HG03066 (cell line): ENCODE data around the gene NHLH2.

Experiments
- ATAC-seq: cut with Tn5 transposase; IDR thresholded peaks from one replicate; pipeline ENCODE4 v1.9.1; 2021; ENCODE audit warnings: low read depth; ENCODE audit not compliant: unreplicated experiment

Gene NHLH2

DNA sequence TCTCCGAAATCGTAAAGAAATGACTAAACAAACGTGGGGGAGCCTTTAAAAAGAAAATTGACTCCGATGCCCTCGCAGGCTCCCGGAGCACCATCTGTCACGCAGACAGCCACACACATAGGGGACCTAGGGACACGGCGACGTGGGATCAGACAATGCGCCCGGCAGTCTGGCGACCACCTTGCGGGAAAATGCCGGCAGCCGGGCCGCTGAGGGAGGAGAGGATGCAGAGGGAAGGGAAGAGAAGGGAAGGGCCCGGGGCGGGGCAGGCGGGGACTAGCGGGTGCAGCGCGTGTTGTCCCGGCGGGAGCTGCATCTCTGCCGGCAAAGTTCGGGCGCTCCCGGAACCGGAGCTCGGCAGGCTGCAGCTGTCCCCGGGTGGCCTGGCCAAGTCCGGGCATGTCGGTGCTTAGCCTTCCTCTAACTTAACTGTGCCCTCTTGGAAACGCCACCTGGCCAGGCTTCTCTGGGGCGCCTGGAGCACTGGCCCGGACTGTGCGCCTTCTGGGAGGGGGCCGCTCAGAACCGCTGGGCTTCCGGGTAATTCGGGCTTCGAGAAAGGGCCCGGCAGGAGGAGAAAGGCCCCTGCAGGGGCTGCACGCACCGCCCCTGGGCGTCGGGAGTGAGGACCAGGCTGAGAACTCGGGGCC, 1.8 kb downstream of the NHLH2 start:
- ATAC-seq: no peak

DNA sequence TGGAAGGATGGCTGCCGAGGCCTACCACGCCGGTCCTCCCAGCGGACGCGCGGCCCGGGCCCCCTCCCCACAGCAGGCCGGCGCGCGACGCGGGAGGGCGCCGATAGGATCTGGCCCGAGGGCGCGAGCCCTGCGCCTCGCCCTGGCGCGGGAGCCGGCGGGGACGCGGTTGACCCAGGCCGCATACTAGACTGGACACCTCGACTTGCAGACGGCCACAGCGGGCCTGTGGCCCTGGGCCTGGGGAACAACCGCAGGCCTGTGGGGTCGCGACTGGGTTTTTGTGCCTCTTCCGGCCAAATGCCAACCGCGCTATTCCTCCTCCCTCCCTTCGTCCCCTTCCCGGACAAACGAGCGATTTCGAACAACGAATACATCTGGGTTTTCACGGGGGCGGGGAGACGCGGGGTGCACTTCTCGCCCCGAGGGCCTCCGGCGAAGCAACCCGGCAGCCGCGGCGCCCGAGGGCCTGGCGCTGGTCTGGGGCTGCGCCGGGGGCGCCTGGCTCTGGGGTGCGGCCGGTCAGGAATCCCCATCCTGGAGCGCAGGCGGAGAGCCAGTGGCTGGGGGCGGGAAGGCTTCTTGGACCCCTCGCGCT, 2.4 kb downstream of the NHLH2 start:
- no peak for ATAC-seq

DNA sequence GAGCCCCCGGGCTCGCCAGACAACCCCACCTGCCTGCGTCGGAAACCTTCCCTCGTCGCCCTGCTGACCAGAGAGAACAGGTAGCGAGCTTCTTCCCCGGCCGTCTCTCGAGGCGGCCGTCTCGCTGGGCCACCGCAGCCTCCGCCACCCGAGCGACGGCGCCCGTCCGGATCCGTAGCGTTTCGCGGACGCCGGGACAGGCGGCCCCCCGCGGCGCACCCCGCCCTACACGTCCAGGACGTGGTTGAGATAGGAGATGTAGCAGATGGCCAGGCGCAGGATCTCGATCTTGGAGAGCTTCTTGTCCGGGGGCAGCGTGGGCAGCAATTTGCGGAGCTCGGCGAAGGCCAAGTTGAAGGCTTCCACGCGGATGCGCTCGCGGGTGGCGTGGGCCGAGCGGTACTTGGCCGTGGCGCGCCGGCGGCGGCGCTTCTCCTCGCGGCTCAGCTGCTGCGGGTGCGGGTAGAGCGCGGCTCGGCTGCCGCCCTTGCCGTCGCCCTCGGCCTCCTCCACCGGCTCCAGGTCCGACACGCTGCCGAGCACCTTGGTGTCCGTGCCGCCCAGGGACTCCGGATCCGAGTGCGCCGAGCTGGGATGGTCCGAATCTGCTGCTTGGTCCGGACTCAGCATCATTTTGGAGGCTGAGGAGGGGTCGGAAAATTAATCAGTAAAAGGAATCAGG, 3.0 kb downstream of the NHLH2 start:
- ATAC-seq: no peak

DNA sequence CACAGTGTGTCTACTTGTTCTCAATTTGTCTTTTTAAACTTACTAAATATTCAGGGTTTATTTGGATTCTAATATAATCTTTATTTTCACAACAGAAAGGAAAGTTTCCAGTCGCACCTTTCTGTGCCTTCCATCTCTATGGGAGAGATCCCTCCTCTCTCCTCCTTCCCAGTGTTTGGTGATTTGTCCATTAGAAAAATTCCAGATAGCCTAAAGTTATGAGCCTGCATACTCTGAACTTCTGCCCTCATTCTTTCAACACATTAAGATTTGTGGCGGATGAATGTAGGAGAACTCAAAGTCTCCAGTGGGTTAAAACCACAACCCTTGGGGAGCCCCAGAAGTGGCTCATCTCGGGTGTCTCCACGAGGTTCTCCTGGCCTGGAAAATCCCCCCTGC, 3.6 kb downstream of the NHLH2 start:
- ATAC-seq: no peak

DNA sequence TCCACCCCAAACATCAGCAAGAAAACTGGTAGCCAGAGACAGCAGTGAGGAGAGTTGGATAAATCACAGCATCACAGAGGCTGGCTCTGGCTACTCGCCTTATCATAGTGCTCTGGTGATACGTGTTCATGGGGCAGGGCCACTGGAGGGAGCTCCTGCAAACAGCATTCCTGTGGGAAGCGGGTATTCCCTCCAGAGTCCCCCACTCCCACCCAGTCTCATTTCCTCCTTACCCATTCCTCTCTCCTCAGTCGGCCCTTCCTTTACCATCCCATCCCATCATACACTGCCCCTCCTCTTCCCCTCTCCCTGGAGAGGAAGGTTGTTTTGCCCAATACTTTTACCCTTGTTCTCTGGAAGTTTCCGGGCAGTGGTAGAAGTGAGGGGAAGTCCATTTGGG, 7.1 kb downstream of the NHLH2 start:
- no peak for ATAC-seq

DNA sequence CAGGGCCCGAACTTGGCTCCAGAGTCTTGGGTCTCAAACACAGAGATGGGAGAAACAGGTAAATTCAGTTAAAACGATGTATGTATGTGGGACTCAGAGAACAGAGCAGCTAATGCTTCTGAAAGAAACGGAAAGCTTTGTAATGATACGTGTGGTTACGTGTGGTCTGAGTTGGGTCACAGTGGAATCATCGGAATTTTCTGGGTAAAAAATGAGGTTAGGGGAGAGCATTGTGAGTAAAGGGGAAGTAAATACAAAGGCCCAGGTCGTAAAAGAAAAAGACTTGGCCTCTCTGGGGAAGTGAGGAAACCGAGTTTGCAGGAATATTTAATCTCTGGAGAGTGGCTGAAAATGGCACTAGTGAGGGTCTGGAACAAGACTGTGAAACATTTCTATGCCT, 8.3 kb downstream of the NHLH2 start:
- ATAC-seq: no peak

DNA sequence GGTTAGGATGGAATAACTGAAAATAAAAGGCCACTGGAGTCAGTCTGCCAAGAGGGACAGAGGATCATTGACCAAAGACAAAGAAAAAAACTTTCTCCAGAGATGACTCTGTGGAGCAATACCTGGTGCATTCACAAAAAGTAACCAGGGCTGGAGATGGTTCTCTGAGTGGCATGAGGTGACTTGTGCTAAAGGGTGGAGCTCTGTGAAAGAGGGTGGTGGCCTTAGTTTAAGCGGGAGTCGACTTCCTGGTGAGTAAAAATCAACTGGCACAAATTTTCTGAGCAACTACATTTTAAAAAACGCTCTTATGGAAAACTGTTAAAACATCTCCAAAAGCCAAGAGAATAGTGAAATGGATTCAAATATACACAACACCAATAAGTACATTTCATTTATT, 10.0 kb downstream of the NHLH2 start:
- ATAC-seq: no peak

DNA sequence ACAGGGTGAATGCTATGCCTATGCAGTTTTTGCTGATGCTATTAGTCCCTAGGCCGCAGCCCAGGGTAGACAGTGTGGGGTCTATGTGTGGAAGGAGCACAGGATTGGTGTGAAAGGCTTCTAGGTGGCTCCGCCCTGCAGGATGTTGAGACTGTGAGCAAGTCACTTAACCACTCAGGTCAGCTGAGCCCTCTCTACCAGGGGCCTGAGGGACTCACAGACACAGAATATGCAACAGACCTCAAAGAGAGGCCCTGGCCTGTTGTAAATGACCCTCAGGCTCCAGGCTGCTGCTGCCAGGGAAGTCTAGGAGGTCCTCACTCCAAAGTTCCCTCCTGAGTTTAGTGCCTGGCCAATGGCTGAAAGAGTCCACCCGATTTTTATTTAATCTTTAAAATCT, 11.0 kb downstream of the NHLH2 start:
- ATAC-seq: no peak

DNA sequence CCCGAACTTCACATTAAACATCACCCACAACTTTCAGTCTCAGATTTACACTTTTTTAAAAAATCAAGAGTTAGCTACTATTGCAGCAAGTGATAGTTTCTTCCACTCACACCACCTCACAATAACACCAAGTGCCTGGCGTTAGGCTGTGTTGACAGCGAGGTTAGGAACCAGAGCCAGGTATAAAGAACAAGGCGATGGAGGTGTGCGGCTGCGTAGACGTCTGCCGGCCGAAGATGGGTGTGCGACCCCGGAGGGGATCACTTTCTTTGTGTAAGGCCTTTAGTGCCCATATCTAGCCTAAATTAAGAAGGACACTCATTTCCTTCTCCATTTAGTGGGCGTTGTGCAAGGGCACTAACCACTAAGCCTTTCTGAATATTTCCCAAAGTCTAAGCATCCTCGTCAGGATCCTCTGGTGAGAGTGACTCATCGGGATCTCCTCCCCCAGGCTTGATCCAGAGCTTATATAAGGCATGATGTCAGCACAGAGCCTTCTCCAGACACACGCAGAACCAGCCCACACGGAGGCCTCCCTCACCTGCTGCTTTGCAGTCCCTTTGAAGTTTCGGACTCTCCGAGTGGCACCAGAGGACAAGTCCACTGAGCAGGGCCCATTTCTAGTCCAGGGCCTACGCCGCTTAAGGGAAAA, 11.8 kb downstream of the NHLH2 start:
- ATAC-seq: no peak

DNA sequence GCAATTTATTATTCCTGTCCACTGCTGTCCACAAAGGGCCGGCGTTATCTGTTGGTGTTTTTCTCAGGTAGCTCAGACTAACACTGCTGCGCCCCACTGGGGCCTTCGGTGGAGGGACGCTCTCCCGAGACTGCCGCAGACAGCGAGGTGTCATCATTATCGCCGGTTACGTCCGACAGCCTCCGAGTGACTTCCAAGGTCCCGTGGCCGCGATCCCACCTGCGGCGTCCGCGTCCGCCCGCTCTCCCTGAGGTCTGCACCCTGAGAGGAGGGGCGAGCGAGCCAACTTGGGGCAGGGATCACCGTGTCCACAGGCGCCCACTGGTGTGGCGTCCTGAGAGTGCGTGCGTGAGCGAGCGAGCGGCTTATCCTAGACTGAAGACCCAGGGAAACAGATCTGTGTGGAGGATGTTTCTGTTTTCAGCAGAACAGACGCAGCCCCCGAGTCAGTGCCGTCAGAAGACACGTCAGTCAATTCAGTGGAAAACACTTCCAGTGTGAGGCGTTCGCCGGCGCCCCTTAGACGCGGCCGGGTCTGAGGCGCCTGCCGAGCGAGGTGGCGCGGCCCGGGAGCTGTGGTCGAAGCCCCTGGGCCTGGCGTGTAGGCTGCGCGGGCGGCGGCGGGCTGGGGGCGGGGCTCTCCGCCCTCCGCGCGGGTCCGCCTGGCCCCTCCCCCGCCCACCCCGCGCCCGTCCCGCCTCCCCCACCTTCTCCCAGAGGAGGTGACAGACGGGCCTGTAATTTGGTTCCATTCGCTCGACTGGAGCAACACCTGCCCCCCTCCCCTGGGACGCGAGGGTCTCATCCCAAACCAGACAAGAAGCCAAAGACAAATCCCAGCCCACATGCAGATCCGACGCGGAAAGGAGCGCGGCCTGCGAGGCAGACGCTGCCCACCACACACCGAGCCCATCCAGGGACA, 12.6 kb downstream of the NHLH2 start:
- no peak for ATAC-seq

DNA sequence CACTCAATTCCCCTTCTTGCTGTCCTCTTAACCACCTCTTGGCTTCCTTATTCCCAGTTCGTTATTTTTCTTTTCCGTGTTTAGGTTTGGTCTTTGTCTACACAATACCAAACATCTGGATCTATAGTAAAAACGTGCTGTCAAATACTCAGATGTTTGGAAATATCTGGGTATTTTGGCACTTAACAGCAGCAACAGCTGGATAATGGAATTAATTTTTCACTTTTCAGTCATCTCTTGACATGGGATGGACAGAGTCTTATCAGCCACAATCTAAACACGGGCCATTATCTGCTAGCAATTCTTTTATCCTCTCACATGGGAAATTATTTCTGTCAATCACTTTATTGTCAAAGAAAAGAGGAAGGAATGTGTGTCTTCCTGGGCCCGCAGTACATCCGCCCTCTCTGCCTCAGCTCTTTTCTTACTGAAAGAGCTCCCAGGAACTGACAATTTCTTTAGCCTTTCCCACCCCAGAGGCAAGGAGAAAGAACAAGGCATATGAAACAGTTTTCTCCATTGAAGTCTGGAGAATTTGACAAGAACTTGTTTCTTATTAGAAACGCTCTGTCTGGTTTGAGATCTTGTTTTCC, 13.4 kb downstream of the NHLH2 start:
- ATAC-seq: no peak

DNA sequence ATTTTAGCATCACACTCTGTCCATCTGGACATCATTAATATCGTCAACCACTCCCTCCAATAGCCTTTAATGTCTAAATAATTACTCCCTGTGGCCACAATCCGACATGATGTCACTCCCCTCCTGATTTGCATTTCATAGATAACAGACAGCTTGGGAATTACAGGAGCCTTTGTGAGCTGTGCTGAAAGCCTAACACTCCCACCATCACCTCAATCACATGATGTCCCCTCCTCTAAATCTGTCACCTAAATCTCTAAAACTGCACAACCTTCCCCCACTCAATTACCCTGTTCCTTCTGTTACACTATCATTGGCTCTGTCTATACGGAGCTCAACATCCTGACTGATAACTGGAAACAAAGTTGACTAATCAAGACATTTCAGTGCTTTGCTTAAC, 14.3 kb downstream of the NHLH2 start:
- no peak for ATAC-seq

DNA sequence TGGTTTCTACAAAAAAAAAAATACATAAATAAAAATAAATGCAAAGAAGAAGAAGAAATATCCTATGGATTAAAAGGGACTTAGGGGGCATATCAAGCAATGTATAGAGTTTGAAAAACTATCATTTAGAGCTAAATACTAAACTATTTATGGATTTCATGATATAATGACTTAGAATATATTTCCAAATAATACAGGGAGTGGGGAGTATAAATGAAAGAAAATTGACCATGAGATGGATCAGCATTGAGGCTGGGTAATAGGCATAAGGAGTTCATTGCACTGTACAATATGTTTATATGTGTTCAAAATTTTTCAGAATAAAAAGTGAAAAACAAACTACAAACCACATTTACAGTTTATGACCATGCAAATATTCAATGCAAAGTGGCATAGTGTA, 18.8 kb downstream of the NHLH2 start:
- no peak for ATAC-seq

DNA sequence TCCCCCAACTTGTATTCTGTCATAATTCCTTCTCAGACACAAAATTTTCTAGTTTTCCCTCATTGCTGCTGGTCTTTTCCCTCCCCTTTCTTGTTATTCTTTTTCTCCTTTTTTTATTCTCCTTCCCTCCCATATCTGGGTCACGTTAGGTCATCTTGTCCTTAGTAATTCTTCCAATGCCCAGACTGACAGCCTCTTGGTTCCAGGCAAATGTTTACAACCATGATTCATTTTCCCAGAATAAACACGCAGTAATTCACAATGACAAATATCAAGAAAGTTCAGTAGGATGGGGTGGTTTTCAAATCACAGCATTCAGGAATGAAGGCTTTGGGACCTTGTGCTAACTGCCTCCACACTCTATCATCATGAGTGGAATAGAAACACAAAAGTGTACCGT, 25.2 kb downstream of the NHLH2 start:
- no peak for ATAC-seq

DNA sequence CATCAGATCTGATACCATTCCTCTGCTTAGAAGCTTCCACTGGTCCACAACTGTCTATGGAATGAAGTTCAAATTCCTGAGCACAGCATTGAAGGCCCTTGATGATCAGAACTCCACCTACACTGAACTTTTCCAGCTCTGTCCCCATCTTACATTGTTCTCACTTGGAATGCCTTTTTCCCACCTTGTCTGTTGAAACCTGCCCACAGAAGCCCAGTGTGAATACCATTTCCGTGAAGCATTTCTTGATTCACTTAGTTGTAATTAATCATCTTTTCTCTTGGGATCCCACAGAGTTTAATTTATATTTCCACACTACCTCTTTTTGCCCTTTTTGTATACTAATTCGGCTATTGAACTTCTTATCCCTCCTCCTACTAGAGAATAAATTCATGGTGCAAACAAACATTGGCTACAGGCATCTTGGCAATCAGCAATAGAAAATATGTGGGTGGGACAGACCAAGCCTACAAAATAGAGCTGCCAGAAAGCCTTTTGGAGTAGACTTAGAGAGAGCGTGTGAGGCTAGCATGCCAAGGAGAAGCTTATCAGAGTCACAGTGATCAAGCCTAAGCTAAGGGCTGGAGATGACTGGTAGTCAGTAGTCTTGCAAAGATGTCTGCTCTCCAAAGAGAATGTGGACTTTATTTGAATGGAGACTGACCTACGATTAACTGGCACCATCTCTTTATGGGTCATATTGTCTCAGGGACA, 26.1 kb downstream of the NHLH2 start:
- ATAC-seq: no peak

DNA sequence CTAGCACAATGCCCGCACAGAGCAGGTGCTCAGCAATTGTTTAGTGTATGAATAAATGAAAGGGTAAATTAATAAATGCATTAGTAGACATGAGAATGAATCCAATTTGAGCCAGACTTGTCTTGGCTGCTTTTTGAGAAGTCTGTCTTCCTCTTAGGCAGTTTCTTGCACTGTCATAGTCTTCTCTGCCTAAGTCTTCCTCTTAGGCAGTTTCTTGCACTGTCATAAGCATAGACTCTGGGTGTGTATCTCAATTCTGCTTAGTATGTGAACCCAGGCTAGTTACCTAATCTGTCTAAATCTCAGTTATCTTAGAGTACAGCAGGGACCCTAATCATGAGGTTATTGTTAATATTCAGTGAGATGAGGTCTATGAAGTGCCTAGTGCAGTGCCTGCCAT, 27.2 kb downstream of the NHLH2 start:
- no peak for ATAC-seq

DNA sequence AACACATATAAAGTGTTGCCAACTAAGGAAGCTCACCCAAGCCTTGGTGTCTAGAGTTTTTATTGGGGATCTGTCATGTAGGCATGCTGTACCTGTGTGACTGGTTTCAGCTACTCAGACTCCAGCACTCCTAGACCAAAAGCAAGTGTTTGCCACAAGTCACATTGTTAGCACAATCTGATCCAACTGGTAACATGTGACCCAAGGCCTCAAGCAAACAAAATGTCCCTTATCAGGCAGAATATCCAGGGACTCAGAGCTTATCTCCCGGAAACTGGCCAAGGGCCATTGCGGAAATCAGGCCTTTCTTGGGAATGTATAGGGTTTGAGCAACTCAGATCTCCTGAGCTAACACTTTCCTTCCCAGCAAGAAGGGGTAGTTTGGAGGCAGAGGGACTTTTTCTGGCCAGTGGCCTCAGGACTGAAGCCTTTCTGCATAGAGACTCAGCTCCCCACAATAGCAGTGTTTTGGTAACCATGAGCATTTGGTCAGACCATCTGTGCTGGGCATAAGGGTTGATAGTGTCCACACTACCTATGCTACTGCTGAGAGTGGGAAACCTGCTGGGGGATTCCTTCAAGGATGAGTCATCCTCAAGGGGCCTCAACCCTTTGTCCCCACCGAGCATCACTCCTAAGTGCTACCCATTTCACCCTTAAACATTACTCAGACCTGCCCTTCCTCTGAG, 29.6 kb downstream of the NHLH2 start:
- ATAC-seq: no peak

DNA sequence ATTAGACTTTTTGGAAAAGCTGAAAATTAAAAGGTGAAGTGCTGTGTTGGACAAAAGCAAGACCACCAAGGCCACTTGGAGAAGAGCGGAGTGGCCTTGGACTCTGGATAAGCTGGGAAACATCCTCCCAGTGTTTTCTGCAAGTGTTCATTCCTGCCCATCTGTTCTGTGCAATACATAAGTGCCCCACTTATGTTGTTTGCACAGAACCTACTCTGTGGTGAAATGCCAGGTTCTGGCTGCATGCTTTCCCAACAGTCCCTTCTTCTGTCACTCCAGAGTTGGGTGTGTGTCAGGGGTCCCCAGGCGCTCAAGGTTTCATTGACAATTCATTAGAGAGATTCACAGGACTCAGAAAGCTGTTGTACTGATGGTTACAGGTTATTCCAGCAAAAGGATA, 30.3 kb downstream of the NHLH2 start:
- no peak for ATAC-seq

DNA sequence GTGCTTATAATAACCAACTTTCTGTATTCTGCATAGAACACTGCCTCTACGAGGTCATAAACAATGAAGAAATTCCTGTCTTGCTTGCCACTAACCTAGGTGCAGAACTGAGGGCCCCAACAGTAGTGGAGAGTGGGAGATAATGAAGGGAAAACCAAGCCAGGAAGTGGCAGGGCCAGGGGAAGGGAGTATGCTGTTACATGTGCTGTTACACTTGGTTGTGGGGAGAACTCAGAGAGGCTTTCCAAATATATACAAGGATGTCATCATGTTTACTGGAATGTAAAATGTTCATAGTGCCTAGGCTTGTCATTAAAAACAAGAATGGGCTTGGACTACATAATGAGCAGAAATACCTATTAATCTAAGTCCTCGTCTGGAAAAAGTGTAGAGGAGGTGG, 31.1 kb downstream of the NHLH2 start:
- ATAC-seq: no peak
